Esophagus muscularis mucosa (tissue), 4 donors: ENCODE data around the gene TMPRSS15. TPM values are rescaled to one million over a fixed set of nuclear protein-coding genes. Genes with fewer than 3 reads are reported as not detected.

ENCODE experiments used
- DNase-seq: peaks from one replicate; pipeline ENCODE4 v3.0.0-alpha.2; 2017; ENCODE audit errors: extremely low spot score
- H3K27ac ChIP-seq, 4 donors: fragments of 200-600 bp; sonication (generic); replicated peaks in 1 of 4; 1 replicate in 3 of 4; 2 replicates in 1 of 4; pipeline ENCODE4 v1.5.1; 2016 to 2019; ENCODE audit warnings: mild to moderate bottlenecking in 1 of 4
- H3K27me3 ChIP-seq, 4 donors: fragments of 200-600 bp; sonication (generic); one replicate each; pipeline versions ENCODE4 v1.5.1 to v1.6.0; 2016 to 2019
- H3K36me3 ChIP-seq, 4 donors: fragments of 200-600 bp; sonication (generic); one replicate each; pipeline ENCODE4 v1.5.1; 2016 to 2019
- H3K4me1 ChIP-seq, 4 donors: fragments of 200-600 bp; sonication (generic); one replicate each; pipeline ENCODE4 v1.5.1; 2016 to 2019
- H3K4me3 ChIP-seq, 4 donors: fragments of 200-600 bp; sonication (generic); 1 replicate in 2 of 4; 2 replicates in 2 of 4; pipeline ENCODE4 v1.5.1; 2016 to 2019; ENCODE audit warnings: mild to moderate bottlenecking in 4 of 4, moderate library complexity in 1 of 4
- H3K9me3 ChIP-seq, 4 donors: fragments of 200-600 bp; sonication (generic); 1 replicate in 3 of 4; 2 replicates in 1 of 4; pipeline ENCODE4 v1.5.1; 2016 to 2019
- CTCF ChIP-seq, 3 experiments: fragments of 200-600 bp in 2 of 3; fragments of 450-650 bp in 1 of 3; sonication (generic) in 2 of 3; IDR thresholded peaks; one replicate each; pipeline ENCODE4 v1.5.1; 2017 to 2019; ENCODE audit warnings: antibody characterized with exemption in 3 of 3, mild to moderate bottlenecking in 2 of 3, moderate library complexity in 1 of 3
- EP300 ChIP-seq: sonication (generic); formaldehyde crosslinking; IDR thresholded peaks from one replicate; pipeline ENCODE4 v1.6.1; 2017; ENCODE audit warnings: antibody characterized with exemption
- POLR2A ChIP-seq: fragments of 450-650 bp; IDR thresholded peaks from one replicate; pipeline ENCODE4 v1.6.1; 2017; ENCODE audit warnings: antibody characterized with exemption, moderate library complexity, mild to moderate bottlenecking, low read depth
- POLR2AphosphoS5 ChIP-seq, 2 donors: sonication (generic); formaldehyde crosslinking; IDR thresholded peaks; one replicate each; pipeline ENCODE4 v1.6.1; 2017; ENCODE audit warnings: antibody characterized with exemption in 2 of 2
- WGBS: methylation state at CpG from one replicate; pipeline ENCODE4 v1.1.5; 2018; 5-methylcytosine and 5-hydroxymethylcytosine counted together
- intact Hi-C: fragments of 100-400 bp; cut with DNase I; formaldehyde crosslinking; loops from one replicate; pipeline ENCODE4 v1.15.1; 2023
- total RNA-seq, 4 donors: library from RNA; depleted of rRNA; stranded (reverse); fragments of >200 nt; gene quantifications; one replicate each; pipeline versions ENCODE4 v1.1.0 to v1.2.1, GENCODE V29; 2016

Gene TMPRSS15
- total RNA-seq: not detected

DNA sequence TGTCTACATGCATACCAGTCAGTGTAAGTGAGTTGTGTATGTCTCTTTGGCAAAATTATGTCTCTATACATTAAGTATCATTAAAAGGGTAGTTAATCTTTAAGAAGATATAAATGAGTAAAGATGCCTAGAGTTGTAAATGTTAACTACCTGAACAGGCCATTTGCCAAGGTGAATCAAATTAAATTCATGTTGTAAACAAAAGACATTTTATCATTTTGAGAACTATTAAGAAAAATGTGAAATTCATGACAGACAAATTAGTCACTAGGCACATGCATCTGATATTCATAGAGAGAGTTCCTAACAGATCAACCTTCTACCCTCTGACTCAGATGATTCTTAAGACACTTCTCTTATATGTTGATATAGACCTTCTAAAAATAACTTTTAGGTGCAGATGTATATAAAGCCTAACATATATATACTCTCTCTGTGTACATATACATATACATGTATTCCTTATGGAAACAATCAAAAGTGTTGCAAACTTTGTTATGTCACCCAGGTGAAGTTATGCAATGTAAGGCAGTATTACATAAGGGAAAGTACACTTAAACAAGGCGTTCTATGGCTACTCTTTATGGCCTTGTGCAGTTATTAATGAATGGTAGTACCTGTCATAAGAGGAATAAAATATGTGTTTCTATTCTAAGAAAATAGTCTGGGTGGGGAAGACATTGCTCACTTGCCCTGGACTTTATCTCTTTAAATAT, at the start of gene TMPRSS15:
Gene TMPRSS15 (minus strand): TSS at position 51 of the 716 bp plus-strand sequence. CDS start 163 bp downstream, outside the sequence.
- H3K4me3 ChIP-seq: no peak within 1 kb of the TSS
- TF ChIP-seq POLR2A (no peak), EP300 (no peak), CTCF (IDR thresholded peaks at IDR 0.05) (no peak), POLR2AphosphoS5 (IDR thresholded peaks at IDR 0.05) (no peak)
- DNase-seq: no peak
- peaks cover 0 to 4% (median 0%) of the 10 kb centered on the region in 4 donors for H3K9me3 ChIP-seq
- H3K27ac ChIP-seq: no peak within 1 kb of the TSS
- no peaks in the 10 kb centered on the region for H3K27me3 ChIP-seq
- no peaks in the 10 kb centered on the region for H3K4me1 ChIP-seq
- 42% methylated on average over 1 of the region's 1 CpG for WGBS
- H3K36me3 ChIP-seq: no peaks in the 10 kb centered on the region
- intact Hi-C loops: no loop called here

GRCh38 chr21:18451670-18452069, 48.1 kb upstream of the TMPRSS15 start:
- Histone ChIP-seq H3K4me1 (no peaks in the 10 kb centered on the region), H3K36me3 (no peaks in the 10 kb centered on the region), H3K9me3 (no peaks in the 10 kb centered on the region), H3K27ac (no peak overlapping the region), H3K4me3 (no peak overlapping the region), H3K27me3 (no peaks in the 10 kb centered on the region)
- intact Hi-C loops: no loop called here
- WGBS: 84% methylated on average over 2 of the region's 2 CpGs
- TF ChIP-seq CTCF (IDR thresholded peaks at IDR 0.05) (no peak), EP300 (no peak), POLR2AphosphoS5 (IDR thresholded peaks at IDR 0.05) (no peak), POLR2A (no peak)
- DNase-seq: no peak

DNA sequence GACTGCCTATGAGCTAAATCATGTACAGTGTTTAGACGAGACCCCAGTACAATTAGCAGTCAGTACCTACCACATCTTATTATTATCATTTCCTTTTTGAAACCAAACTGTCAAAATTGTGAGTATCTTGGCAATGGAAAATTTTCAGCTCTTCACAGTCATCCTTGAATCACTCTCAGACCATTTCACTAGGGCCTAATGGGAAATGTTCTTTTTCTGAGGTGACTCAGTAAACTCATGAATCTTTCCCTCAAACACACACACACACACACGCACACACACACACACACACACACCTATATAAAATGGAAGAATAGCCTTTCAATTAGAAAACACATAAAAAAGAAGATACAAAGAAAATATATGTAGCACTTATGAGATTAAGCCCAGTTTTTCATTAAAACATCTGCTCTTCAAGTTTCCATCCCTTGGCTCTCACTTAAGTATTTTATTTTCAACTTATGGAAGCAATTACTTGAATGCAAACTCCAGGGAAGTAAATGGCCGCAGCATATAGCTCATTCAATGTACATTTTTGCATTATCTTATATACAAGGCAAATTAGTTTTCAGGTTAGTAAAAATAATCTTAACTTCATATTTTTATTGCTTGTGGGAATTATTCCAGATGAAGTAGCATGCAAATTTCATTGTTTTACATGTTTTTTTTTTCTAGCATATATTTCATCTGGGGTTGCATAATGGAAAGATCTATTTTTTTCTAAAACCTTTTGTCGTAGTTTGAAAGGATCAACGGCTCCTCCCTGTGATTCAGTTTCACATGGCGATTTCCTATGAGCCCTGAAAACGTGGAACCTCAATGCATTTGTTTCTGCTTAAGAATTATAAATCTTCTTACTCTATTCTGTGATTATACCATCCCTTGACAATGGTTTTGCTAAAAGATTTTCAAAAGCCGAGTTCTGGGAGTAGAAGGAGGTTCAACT, 46.3 kb upstream of the TMPRSS15 start:
- no peak for DNase-seq
- Histone ChIP-seq H3K9me3 (no peaks in the 10 kb centered on the region), H3K4me1 (no peaks in the 10 kb centered on the region), H3K4me3 (no peak overlapping the region), H3K27me3 (no peaks in the 10 kb centered on the region), H3K27ac (no peak overlapping the region), H3K36me3 (no peaks in the 10 kb centered on the region)
- 67% methylated on average over 8 of the region's 8 CpGs for WGBS
- intact Hi-C loops: no loop called here
- TF ChIP-seq POLR2AphosphoS5 (IDR thresholded peaks at IDR 0.05) (no peak), CTCF (IDR thresholded peaks at IDR 0.05) (no peak), POLR2A (no peak), EP300 (no peak)

- Histone ChIP-seq H3K36me3 (no peaks in the 10 kb centered on the region), H3K27ac (no peak overlapping the region), H3K4me1 (no peaks in the 10 kb centered on the region), H3K9me3 (no peaks in the 10 kb centered on the region), H3K4me3 (no peak overlapping the region), H3K27me3 (no peaks in the 10 kb centered on the region)
- intact Hi-C loops: no loop called here
- 95% methylated on average over 2 of the region's 6 CpGs for WGBS
- DNase-seq: no peak
- TF ChIP-seq CTCF (IDR thresholded peaks at IDR 0.05) (no peak), POLR2AphosphoS5 (IDR thresholded peaks at IDR 0.05) (no peak), POLR2A (no peak), EP300 (no peak)
These were observed 40.1 kb upstream of the TMPRSS15 start for GRCh38 chr21:18443701-18444100.
